MM.1S (cell line): ENCODE results near the gene NCOA3.

Source experiments
- EZH2 ChIP-seq: fragments of 300-600 bp; sonication (generic); optimal IDR thresholded peaks from 2 replicates; pipeline ENCODE3; 2017; ENCODE audit warnings: low read depth, mild to moderate bottlenecking, antibody characterized with exemption, low read length, mixed read lengths
- EZH2phosphoT487 ChIP-seq: fragments of 300-600 bp; sonication (generic); IDR thresholded peaks from 2 replicates; pipeline ENCODE4 v1.6.1; 2018; ENCODE audit warnings: antibody characterized with exemption, low read length
- TF ChIP-seq, protein P1 (sequence below): fragments of 300-600 bp; sonication (generic); IDR thresholded peaks from 2 replicates; pipeline ENCODE4 v1.5.1; 2016; ENCODE audit warnings: antibody characterized with exemption, low read length, mixed read lengths

DNA sequence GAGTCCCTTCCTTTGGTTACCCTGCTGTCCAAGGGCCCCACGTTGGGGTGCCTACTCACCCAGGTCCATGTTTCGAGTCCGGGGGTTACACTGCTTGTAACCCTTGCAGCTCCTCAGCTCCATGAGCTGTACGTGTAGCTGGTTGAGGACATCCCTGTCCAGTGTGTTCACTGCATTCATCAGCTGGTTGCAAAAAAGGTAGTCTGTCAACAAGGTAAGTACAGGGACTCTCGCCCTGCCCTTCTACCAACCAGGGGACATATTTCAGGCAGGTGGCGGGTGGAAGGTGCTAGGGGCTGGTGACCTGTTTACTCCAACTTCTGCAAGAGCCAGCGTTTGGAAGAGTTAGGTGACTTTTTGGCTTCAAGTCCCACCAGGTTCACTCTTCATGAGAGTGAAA, 160.0 kb downstream of the NCOA3 start:
- TF ChIP-seq, protein P1, sequence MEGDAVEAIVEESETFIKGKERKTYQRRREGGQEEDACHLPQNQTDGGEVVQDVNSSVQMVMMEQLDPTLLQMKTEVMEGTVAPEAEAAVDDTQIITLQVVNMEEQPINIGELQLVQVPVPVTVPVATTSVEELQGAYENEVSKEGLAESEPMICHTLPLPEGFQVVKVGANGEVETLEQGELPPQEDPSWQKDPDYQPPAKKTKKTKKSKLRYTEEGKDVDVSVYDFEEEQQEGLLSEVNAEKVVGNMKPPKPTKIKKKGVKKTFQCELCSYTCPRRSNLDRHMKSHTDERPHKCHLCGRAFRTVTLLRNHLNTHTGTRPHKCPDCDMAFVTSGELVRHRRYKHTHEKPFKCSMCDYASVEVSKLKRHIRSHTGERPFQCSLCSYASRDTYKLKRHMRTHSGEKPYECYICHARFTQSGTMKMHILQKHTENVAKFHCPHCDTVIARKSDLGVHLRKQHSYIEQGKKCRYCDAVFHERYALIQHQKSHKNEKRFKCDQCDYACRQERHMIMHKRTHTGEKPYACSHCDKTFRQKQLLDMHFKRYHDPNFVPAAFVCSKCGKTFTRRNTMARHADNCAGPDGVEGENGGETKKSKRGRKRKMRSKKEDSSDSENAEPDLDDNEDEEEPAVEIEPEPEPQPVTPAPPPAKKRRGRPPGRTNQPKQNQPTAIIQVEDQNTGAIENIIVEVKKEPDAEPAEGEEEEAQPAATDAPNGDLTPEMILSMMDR: no peak
- TF ChIP-seq EZH2 (no peak), EZH2phosphoT487 (no peak)
